Activated T-cell treated with anti-CD3 and anti-CD28 coated beads, Interleukin-2, amount 50 U/mL, for 1 hour (primary cell): ENCODE results near the gene TEF.

ENCODE experiments used
- DNase-seq: peaks from one replicate; pipeline ENCODE4 v3.0.0-alpha.2; 2020

Gene TEF

DNA sequence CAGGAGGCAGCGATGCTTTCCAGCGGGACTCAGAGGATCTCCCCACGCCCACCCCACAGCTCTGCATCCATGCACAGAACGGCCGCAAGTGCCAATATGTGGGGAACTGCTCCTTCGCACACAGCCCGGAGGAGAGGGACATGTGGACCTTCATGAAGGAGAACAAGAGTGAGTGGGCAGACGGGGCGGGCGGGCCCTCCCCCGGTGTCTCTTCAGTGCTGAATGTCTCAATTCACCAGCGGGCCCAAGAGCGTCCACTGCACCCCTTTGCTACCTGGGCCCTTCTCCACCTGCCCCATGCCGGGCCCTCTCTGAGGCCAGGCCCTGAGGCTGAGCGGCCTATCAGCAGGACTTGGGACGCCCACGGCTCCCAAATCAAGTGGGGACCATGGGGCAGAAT, 25.8 kb upstream of the TEF start:
- DNase-seq: no peak

DNA sequence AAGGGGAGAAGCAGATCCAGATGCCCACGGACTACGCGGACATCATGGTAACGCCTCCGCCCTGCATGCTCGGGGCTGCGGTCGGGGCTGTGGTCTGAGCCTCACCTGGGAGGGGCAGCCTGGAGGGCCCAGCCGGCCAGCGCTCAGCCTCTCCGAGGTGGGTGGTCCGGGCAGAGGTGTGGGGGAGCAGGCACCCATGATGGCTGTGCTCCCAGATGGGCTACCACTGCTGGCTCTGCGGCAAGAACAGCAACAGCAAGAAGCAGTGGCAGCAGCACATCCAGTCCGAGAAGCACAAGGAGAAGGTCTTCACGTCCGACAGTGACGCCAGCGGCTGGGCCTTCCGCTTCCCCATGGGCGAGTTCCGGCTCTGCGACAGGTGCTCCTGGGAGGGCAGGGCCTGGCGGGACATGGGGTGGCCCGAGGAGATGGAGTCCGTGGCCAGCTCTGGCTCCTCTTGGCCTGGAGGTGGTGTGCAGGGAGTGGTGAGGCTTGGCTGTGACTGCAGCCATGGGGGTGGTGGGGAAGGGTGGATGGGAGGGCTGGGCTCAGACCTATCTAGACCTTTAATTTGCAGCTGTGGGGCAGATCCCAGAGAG, 25.2 kb upstream of the TEF start:
- no peak for DNase-seq

DNA sequence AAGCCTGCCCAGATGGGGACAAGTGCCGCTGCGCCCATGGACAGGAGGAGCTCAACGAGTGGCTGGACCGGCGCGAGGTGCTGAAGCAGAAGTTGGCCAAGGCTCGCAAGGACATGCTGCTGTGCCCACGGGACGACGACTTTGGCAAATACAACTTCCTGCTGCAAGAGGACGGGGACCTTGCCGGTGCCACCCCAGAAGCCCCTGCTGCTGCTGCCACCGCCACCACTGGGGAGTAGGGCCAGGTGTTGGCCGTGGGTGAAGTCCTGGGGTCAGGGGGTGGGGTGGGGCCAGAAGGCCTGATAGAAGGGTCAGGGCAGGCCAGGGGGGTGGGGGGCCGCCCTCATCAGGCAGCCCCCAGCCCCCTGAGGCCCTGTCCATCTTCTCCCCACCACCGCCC, 24.6 kb upstream of the TEF start:
- no peak for DNase-seq

DNA sequence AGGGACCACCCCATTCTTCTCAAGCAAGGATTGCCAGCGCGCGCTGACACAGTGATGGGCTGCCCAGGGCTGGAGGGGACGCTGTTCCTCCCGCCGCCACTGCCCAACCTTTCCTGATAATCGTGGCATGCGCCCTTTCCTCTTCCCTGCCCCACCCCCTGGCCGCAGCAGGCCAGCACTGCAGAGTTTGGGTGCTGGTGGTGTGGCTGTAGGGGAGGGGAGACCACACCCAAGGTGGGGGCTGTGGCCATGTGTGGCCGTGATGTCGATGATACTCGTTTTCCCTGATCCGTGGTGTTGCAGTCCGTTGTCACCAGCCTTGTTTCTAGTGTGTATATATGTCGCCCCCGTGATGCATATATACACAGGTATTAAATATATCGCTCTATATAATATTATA, 22.8 kb upstream of the TEF start:
- DNase-seq: no peak

DNA sequence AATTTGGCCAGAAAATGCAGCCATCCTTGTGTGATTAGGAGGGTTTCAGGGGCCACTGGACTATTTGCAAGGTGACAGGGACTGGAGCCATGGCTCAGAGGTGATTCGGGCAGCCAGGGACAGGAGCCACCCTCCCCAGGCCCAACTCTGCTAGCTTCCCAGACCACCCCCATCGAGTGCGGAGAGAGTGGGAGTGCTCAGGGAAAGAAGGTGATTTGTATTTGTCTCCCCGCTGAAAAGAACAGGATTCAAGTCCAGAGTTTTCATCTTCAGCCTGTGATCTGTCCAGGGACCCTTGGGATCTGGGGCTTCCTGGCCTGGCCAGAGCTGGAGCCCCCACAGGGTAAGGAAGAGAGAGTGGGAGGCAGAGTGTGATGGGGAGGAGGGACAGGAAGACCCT, 22.4 kb upstream of the TEF start:
- DNase-seq: no peak

DNA sequence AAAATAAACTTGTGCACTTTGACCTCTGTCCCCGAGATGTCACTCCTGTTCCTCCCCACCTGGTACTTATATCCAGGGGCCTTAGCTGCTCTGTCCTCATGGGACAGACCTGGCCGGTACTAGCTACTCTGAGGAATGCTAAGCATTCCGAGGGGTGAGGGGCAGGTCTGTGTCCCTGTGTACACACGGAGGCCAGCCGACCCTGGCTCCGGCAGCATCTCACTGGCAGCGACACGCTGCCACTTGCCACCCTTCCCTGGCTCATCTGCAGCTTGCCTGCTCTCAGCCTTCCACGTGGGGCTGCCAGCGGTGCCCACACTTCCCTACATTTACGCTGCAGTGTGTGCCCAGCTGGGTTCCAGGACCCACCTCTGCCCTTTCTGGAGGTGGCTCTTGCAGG, 21.6 kb upstream of the TEF start:
- DNase-seq: no peak

DNA sequence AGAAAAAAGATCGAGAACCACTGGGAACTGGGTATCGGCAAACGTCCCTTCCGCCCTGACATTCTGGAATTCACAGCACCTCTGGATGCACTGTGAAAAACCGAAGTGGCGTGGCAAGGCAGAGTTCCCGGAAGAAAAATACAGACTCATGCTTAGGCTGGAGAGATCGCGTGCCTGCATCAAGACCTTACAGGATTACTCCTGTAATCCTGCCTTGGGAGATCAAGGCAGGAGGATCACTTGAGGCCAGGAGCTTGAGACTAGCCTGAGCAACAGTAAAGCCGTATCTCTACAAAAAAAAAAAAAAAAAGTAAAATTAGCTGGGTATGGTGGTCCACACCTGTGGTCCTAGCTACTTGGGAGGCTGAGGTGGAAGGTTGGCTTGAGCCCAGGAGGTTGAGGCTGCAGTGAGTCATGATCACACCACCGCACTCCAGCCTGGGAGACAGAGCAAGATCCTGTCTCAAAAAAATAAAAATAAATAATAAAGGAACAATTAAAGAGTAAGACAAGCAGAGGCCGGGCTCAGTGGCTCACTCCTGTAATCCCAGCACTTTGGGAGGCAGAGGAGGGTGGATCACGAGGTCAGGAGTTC, 19.9 kb upstream of the TEF start:
- DNase-seq: no peak

DNA sequence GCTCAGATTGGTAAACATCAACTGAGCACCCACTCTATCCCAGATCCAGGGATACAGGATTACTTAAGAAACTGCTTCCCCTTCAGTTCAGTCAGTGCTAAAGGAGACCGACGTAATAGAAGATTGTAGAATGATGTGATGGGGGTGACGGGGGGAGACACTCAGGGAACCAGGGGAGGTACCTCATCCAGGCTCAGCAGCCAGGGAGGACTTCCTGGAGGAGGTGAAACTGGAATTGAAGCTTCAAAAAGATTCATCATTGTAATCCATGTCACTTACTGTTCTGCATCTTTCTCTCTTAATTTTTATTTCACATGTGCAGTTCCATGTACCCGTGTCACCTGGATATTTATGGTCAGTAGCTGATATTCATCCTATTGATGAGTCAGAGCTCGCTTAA, 19.1 kb upstream of the TEF start:
- no peak for DNase-seq

DNA sequence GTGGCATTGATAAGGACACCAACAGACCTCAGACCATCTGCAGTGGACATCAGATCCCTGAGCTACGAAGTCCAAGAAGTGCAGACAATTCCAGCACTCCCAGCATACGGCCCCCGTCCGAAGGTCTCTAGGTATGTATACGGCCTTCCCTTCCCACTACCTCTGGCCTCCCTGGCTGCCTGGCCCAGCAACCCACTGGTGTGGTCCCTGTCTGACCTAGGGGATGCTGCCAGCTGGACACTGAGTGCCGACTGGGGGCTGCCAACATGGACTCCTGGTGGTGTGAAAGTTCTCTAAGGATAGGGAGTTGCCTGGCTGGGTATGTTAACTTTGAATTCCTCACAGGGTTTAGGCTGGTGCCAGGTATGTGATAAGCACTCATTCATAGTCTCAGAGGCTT, 17.5 kb upstream of the TEF start:
- DNase-seq: no peak

DNA sequence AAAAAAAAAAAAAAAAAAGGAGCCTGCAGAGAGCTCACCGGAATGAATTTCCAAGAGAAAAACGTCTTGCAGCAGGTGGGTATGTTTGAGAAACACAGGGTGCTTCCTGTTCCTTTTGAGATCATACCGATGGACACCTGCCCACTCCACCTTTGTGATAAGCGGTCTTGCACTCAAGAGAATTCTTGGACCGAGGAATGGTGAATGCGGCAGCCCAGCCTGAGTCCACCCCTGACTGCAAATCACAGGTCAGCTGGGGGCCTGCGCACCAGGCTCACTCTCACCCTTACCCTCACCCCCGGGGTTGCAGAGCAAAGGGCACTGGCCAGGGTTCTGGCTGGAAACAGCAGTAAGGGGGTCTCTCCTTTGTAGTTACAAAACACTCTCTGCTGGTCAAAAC, 16.8 kb upstream of the TEF start:
- no peak for DNase-seq

DNA sequence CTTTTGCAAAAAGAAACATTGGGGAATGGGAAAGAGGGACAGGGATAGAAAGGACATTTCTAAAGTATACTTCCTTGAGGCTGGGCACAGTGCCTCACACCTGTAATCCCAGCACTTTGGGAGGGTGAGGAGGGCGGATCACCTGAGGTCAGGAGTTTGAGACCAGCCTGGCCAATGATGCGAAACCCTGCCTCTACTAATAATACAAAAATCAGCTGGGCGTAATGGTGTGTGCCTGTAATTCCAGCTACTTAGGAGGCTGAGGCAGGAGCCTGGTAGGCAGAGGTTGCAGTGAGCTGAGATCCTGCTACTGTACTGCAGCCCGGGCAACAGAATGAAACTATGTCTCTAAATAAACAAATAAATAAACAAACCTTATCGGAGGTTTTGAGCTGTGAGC, 16.3 kb upstream of the TEF start:
- no peak for DNase-seq

DNA sequence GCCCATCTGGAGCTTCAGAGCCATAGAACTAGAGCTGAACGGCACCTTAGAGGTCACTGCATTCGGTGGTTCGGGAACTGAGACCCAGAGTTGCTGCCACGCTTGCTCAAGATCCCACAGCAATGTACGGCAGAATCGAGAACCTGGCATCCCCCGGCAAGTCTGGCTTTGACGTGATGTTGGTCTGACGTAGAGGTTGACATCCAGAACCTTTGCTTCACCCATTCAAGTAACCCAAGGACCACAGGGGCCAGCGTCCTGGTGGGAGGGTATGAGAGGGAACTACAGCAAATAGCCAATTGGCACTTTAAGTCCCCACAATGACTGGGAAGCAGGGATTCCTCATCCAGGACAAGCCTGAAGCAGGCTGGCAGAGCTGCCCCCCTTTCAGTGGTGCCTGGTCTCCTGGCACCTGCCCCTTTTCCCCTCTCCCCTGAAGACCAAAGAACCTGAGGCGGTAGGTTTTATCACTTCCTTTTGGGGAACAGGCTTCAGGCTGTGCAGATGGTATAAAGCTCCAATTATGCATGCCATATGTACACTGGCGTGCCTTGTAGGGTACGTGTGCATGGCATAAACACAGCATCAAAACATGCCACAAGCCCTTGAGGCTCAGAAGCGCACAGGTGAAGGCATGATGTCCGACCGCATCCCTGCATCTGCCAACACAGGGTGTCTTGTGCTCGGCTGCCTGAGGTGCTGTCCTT, 15.3 kb upstream of the TEF start:
- DNase-seq: no peak

DNA sequence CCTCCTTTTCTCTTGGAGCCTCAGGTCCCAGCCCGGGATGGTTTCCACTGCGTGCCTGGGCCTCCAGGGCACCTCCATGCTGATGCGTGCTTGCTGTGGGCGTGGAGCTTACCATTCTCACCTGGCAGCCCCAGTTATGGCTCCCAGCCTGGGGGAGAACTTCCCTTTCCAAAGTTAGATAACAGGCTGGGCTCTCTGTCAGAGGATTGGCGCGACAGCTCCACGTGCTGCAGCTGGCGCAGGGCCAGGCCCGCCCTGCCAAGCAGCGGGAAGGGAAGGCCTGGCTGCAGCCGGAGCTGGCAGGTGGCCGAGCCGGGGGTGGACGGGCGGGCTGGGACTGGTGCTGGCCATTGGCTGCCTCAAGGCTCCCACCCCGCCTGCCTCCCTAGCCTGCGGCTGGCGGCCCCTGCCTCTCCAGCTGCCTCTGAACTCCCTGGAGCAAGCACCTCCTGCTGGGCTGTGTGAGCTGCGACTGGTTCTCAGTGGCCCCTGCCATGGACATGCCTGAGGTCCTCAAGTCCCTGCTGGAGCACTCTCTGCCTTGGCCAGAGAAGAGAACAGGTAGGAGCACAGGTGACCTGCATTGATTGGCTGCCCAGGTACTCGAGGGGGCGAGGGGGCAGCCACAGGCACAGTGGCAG, 14.6 kb upstream of the TEF start:
- no peak for DNase-seq

DNA sequence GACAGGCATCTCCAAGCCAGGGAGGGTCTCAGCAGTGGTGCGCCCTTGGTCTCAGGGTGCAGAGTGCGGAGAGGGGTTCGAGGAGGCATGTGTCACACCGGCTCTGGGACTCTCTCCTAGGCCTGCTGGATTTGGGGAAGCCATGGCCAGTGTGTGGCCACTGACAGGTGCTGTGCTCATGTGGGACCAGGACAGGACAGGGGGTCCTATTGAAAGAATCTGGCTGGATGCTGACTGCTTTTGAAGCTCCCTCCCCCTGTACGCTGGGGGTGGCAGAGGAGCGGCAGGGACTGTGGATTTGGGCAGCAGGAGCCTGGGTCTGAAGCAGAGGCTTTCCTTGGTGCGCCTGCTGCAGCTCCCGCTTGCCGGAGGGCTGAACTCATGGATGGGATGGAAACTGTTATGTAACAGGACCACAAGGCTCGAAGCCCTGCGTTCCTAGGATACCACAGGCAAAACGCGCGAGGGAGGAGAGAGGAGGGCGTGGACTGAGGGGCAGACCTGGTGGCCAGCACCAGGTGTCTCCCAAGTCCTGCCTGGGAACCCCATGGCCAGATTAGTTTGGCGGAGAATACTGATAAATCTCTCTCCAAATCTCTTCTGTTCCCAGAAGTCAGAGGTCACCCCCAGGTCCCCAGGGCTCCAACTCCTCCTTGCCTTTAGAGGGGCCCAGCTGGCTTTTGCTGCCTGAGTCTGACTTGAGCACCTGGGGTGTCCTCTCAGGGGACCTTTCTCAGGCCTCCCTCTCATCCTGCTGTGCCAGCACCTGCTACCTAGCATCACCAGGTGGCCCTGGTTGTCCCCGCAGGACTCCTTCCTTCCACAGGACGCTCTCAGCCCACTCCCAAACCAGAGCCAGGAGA, 13.8 kb upstream of the TEF start:
- DNase-seq: no peak

DNA sequence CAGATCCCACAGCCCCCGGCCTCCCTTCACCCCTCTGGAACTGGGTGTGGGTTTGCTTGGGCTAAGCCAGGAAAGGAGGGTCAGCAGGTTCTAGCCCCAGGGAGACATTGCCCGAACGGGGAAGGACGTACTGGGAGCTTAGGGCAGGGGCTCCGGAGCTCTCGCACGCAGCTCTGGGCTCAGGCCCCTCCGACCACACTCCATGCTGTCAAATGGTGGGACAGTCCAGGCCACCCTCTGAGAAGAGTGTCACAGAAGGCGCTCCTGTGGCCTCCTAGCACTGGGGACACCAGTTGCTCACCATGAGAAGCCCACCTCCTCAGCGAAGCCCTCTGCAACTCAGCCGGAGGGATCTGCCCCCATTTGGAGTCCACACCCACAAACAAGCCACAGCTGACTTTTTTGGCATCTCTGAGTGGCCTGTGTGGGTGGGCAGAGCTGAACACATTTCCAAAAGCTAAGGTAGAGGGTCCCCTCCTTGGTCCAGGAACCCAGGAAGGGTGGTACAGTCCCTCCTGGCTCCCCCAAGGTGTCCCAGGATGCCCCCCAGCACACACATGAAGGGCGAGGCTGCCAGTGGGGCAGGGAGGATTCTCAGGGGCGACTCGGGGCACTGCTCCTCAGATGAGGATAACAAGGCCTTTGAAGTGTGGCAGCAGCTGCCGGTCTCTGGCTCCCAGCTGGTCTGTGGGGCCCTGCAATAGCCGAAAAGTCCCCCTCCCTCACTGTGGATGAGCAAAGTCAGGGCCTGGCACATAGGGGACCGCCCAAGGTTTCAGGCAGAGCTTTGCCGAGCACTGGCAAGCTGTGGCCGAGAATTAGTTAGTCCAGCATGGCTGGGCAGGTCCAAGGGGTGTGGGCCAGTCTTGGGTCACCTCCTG, 13.0 kb upstream of the TEF start:
- no peak for DNase-seq

DNA sequence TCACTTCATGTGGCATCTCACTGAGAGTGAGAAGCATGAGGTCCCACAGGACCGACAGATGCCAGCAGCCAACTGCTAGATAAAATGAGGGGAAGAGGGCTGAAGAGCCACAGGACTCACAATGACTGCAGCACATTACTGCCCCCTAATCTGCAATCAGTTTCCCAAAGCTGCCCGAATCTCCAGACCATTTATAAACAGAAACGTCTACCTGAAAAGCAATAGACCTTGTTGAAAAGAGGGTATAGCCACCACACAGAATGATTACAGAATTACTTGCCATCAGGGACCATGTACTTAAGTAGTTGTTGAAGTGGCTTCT, 12.4 kb upstream of the TEF start:
- no peak for DNase-seq

DNA sequence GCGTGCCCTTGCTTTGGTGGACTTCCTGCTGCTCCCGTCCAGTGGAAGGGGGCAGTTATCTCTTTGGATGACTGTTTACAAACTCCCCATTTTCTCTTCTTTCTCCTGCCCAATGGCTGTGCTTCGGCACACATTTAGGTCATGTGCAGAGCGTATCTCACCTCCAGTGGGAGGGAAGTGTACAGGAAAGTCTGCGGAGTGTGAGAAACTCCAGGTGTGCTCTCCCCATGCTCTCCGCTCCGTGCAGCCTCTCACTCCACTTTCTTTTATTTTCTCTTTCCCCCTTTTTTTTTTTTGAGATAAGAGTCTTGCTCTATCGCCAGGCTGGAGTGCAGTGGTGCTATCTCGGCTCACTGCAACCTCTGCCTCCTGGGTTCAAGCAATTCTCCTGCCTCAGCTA, 11.9 kb upstream of the TEF start:
- no peak for DNase-seq

DNA sequence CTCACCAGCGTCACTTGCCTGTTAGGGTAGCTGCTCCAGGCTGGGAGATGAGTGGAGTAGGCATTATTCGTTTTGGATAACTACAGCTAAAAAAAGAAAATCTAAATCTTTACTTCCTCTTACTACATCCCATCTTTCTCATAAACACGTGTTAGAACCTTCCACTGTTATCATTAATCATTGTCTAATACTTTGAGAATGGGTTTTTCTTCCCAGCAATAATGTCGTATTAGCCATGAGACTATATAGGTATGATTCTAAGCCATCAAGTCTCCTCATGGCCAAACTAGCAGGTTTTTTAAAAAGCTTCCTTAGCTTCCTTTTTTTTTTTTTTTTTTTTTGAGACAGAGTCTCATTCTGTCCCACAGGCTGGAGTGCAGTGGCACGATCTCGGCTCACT, 3.9 kb upstream of the TEF start:
- no peak for DNase-seq

DNA sequence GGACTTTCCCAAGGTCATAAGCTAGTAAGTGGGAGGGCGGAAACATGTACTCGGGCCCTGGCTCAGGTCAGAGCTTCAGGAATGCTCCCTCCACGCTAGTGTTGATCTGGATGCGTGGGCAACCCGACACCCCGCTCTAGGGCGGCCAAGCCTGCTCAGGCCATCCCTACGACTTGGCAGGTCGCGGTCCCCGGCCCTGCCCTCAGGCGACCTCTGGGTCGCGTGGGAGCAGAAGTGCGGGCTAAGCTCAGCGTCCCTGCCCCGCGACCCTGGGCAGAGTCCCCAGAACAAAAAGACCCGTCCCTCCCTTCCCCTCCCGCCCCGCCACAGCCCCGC, 781 bp upstream of the TEF start:
- no peak for DNase-seq

DNA sequence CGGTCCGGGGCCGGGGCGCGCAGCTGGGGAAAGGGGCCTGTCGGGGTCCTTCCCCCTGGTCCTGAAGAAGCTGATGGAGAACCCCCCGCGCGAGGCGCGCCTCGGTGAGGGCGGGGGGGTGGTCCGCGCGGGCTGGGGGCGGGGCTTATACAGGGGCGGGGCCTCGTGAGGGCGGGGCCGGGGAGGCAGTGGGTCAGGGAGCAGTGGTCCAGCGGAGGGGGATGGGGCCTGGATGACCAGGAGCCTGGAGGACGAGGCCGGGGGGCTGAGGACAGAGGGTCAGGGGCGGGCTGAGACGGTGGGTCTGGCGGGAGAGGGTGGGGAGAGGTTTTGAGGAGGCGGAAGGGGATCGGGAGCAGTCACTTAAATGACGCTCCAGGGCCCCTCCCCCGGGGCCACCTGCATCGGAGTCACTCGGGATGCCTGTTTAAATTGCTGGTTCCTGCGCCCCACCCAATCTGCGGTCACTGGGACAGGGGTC, 396 bp downstream of the TEF start:
- DNase-seq: peak; percentile 74

DNA sequence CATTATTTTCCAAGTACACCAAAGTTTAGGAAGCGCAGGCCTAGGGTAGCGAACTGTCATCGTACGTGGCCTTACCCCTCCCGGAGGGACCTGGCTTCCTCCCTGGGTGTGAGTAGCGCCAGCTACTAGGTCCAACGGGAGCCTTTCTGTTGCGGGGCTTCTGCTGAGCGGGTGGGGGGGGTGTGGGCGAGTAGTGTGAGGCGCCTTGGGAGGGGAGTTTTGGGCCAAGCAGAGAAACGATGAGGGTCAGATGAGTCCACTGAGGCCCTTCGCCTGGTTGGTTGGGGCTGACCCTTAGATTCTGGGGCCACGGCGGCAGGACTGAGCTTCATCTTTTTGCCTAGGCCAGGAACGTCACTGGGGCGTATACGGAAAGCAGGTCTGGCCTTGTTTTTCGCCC, 868 bp downstream of the TEF start:
- no peak for DNase-seq

DNA sequence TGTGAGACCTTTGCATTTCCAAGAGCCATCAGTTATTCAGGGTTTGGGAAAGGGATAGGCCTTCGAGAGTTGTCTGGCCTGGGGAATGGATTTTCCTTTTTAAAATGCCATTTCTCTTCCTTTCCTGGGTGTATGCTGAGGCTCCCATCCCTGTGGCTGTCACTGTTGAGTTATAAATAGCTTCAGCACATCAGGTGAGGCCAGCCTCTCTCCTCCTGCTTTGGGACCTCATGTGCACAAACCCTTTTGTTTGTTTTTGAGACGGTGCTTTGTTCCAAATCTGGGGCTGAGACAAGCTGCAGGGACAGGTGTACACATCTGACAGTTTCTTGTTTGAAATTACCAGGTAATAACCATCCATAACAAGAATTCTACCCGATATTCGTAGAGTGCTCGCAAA, 1.3 kb downstream of the TEF start:
- no peak for DNase-seq

DNA sequence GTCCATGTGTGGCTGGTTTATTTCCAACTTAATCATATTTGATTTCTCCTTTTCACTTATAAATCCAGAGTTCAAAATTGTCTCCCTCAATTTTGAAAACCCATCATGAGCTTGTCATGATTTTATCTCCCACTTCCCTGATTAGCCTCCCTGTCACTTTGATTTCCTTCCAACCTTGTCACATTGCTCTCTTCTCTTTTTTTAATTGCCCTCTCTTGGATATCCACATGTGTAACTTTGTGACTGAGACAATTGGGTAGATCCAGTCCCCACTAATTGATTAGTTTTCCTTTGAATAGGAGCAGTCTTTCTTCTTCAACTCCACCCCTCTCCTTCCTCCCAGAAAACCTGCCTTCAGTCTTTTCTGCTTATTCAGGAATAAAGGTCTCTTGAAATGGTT, 2.4 kb downstream of the TEF start:
- DNase-seq: no peak
